GM18909 (cell line): ENCODE results near the gene WFDC2.

ENCODE experiments used
- ATAC-seq: cut with Tn5 transposase; IDR thresholded peaks from one replicate; pipeline ENCODE4 v1.9.1; 2021; ENCODE audit warnings: mild to moderate bottlenecking; ENCODE audit not compliant: unreplicated experiment, poor library complexity

WFDC2 gene

DNA sequence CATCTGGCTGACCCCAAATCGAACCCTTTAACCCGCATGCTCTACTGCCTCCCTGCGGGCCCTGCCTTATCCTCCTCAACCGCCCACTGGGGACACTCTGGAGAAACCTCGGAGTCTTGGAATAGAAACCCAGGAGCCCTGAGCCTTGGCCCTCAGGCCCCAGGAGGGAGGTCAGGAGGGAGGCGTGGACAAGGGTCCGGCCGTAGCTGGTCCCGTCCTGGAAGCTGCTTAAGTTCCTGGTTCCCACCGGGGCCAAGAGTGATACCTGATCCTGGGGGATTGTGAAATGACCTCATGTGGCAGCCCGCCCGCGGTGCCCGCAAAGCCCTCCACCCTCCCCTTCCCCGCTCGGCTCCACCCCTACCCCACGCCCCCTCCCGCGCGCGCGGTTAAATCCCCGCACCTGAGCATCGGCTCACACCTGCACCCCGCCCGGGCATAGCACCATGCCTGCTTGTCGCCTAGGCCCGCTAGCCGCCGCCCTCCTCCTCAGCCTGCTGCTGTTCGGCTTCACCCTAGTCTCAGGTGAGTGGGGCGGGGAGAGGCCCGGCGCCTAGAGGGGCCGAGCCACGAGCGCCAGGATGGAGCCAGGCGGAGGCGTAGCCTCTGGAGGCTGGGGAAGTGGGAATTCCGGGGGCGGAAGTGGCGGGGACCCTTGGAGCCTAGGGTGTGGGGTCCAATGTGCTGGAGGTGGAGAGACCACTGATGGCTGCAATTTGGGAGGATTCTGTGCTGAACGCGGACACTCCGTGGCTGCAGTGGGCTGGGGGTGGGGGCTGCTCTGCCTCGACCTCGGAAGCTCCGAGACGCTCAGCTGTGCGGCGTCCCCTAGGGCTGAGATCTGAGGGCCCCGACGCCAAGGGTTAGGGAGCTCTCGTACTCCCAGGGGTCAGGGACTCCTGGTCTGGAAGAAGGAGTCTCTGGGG, at the start of gene WFDC2:
Gene WFDC2 (plus strand): TSS at position 418 of the 926 bp plus-strand sequence. CDS start 29 bp downstream, at position 447.
- ATAC-seq = no peak

DNA sequence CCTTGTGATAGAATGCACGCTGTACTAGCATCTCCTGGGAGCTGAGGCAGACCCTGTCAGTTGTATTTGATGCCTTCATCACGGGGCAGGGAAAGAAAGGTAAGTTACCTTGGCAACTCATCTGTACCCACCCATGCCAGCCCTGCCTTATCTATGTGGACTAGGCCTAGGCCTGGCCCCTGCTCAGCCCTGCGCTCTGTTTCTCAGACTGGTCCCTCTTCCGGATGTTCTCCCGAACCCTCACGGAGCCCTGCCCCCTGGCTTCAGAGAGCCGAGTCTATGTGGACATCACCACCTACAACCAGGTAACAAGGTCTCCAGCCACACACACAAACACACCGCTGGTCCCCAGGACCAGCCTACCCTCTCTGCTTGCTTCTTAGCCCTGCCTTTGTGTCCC, 49.4 kb upstream of the WFDC2 start:
- ATAC-seq = no peak

- ATAC-seq = no peak
These were observed 45.9 kb upstream of the WFDC2 start for GRCh38 chr20:45423700-45424099.

DNA sequence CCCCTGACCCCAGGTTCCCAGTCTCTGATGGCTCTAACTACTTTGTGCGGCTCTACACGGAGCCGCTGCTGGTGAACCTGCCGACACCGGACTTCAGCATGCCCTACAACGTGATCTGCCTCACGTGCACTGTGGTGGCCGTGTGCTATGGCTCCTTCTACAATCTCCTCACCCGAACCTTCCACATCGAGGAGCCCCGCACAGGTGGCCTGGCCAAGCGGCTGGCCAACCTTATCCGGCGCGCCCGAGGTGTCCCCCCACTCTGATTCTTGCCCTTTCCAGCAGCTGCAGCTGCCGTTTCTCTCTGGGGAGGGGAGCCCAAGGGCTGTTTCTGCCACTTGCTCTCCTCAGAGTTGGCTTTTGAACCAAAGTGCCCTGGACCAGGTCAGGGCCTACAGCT, 44.0 kb upstream of the WFDC2 start:
- no peak for ATAC-seq

GRCh38 chr20:45426320-45427016, 43.1 kb upstream of the WFDC2 start:
- ATAC-seq = no peak

GRCh38 chr20:45427236-45428149, 42.1 kb upstream of the WFDC2 start:
- ATAC-seq = no peak

DNA sequence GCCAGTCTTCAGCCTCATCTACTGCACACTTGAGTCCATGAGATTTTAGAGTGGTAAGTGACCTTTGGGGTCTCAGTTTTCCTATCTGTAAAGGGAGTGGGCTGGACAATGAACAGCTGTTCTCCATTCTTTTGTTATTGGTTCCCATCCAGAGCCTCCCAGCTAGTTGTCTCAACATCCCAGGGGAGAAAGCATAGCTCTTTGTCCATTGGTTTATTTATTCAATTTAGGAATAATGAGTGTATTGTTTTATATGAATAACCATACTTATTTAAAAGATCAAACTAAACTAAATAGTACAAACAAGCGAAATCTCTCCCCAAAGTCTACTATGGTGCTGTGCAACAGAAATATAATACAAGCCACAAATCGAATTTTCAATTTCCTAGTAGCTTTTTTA, 39.9 kb upstream of the WFDC2 start:
- no peak for ATAC-seq

DNA sequence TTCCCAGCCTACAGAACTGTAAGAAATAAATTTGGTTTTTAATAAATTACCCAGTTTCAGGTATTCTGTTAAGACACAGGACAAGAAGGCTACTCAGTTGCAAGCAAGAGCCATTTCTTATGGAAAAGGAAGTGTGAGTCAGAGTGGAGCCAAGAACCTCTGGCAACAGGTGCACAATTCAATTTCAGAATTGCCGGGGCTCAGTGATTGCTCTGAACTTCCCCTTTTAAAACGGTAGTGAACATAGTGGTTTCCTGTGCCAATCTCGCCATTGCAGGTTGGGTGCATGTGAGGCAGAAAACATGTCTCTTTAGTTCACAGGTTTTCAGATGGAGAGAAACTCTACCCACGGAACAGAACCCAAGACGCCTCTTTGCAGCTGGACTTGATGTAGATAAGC, 37.3 kb upstream of the WFDC2 start:
- no peak for ATAC-seq

DNA sequence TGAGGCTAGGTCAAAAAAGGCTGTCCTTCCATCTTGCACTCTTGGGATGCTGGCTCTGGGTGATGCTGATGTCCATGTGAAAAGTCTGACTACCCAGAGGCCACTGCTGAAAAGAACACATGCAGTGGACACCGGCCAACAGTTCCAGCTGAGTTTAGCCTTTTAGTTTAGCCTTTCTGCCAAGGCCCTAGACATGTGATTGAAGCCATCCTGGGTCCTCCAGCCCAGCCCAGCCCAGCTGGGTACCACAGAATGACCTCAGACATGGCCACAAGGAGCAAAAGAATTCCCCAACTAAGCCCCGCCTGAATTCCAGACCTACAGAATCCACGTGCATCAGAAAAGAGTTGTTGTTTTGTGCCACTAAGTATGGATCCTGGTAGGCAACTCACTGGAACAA, 36.2 kb upstream of the WFDC2 start:
- no peak for ATAC-seq

DNA sequence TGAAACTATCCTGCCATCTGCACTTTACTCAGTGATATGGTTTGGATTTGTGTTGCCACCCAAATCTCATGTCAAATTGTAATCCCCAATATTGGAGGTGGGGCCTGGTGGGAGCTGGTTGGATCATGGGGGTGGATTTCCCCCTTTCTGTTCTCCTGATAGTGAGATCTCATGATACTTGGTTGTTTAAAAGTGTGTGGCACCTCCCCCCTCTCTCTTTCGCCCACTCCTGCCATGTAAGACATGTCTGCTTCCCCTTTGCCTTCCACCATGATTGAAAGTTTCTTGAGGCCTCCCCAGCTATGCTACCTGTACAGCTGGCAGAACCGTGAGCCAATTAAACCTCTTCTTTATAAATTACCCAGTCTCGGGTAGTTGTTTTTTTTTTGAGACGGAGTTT, 35.6 kb upstream of the WFDC2 start:
- ATAC-seq = no peak

GRCh38 chr20:45436732-45437485, 32.6 kb upstream of the WFDC2 start:
- ATAC-seq = peak; percentile 81

DNA sequence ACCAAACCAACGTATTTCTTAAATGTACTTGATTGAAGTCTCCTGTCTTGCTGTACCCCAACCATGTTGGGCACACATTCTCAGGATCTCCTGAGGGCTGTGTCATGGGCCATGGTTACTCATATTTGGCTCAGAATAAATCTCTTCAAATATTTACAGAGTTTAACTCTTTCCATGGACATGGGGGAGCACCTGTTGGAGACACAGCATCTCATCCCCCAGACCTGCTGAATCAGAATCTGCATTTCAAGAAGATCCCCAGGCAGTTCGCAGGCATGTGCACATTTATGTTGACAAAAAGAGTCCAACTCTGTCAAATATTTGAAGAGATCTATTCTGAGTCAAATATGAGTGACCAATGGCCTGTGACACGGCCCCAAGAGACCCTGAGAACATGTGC, 29.1 kb upstream of the WFDC2 start:
- no peak for ATAC-seq

DNA sequence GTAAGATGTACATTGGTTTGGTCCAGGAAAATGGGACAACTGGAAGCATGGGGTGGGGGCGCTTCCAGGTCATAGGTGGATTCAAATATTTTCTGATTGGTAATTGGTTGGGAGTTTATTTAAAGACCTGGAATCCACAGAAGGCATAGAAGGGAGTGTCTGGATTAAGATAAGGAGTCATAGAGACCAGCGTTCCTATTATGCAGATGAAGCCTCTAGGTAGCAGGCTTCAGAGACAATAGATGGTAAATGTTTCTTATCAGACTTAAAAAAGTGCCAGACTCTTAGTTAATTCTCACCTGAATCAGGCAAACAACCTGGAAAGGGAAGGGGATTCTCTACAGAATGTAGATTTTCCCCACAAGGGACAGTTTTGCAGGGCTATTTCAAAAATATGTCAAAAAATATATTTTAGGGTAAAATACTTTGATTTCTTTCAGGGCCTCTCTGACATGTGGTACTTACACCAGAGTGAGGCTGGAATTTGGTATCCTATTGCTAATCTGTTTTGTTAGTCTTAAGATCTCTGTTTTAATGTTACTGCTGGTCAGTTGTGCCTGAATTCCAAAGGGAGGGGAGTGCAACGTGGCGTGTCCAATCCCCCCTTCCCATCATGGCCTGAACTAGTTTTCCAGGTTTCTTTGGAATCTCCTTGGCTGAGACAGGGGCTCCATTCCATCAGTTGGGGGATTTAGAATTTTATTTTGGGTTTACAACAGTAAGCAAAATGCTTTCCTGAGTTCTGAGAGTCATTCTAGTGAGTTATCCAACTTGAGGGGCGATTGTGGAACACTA, 28.5 kb upstream of the WFDC2 start:
- no peak for ATAC-seq

DNA sequence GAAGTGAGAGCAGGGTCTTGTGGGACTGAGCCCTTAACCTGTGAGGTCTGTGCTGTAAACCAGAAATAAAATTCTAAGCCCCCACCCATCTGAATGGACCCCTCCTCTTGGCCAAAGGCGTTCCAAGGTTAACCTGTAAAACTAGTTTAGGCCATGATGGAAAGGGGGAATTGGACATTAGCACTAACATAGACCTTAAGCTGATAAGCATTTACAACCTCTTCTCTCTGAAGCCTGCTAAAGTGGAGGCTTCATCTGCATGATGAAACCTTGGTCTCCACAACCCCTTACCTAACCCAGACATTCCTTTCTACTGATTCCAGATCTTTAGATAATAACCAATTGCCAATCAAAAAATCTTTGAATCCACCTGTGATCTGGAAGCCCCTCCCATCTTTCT, 27.8 kb upstream of the WFDC2 start:
- ATAC-seq = no peak

DNA sequence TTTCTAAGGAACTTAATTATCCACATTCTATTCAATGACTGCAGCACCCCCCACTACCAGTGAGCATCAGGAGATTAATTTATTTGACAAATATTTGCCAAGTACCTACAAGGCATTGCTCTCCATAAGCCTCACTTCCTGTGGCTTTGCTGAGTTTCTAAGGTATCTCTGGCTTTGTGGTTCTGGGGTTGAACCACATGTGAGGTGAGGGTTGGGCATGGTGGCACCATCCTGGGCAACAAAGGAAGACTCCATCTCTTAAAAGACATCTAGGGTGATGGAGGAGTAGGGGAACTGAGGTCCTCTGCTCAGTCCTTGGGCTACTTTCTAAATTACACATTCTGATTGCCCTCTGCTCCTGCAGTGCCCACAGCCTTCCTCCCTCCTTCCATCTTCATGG, 25.5 kb upstream of the WFDC2 start:
- ATAC-seq = no peak

- ATAC-seq = no peak
These were observed 23.6 kb upstream of the WFDC2 start for GRCh38 chr20:45445805-45446562.

- ATAC-seq = no peak
These were observed 21.3 kb upstream of the WFDC2 start for GRCh38 chr20:45448270-45448669.

- ATAC-seq = no peak
These were observed 20.0 kb upstream of the WFDC2 start for GRCh38 chr20:45449528-45449927.
